Peyer's patch (tissue), 4 donors: ENCODE measurements around the gene DDX46. TPM values are rescaled to one million over a fixed set of nuclear protein-coding genes. Genes with fewer than 3 reads are reported as not detected.
"Not testable (repeated sequence)": the region's sequence is repeated elsewhere in the genome, so short reads cannot be mapped to it uniquely, and the experiment has no call there.

Source experiments
- DNase-seq, 3 donors: peaks; one replicate each; pipeline ENCODE4 v3.0.0-alpha.2; 2017 to 2019
- H3K27ac ChIP-seq, 4 donors: fragments of 200-600 bp; sonication (generic); one replicate each; pipeline ENCODE4 v1.5.1; 2016 to 2019
- H3K27me3 ChIP-seq, 2 donors: fragments of 200-600 bp; sonication (generic); one replicate each; pipeline ENCODE4 v1.5.1; 2019
- H3K36me3 ChIP-seq, 3 donors: fragments of 200-600 bp; sonication (generic); one replicate each; pipeline ENCODE4 v1.5.1; 2016 to 2019
- H3K4me1 ChIP-seq, 4 donors: fragments of 200-600 bp; sonication (generic); one replicate each; pipeline ENCODE4 v1.5.1; 2016 to 2019
- H3K4me3 ChIP-seq, 4 donors: fragments of 200-600 bp; sonication (generic); 1 replicate in 3 of 4; 2 replicates in 1 of 4; pipeline ENCODE4 v1.5.1; 2016 to 2019; ENCODE audit warnings: mild to moderate bottlenecking in 1 of 4
- H3K9me3 ChIP-seq, 4 donors: fragments of 200-600 bp; sonication (generic); one replicate each; pipeline ENCODE4 v1.5.1; 2016 to 2019; ENCODE audit warnings: mild to moderate bottlenecking in 1 of 4
- CTCF ChIP-seq, 6 experiments: fragments of 450-650 bp in 4 of 6; fragments of 200-600 bp in 2 of 6; sonication (generic) in 1 of 6; IDR thresholded peaks; one replicate each; pipeline ENCODE4 v1.5.1; 2017 to 2019; ENCODE audit warnings: antibody characterized with exemption in 6 of 6, mild to moderate bottlenecking in 3 of 6, moderate library complexity in 1 of 6
- POLR2A ChIP-seq, 2 donors: fragments of 450-650 bp; IDR thresholded peaks; one replicate each; pipeline ENCODE4 v1.5.1; 2017; ENCODE audit warnings: antibody characterized with exemption in 2 of 2, mild to moderate bottlenecking in 2 of 2, moderate library complexity in 2 of 2
- total RNA-seq, 4 donors: library from RNA; depleted of rRNA; stranded (reverse); fragments of >200 nt; gene quantifications; one replicate each; pipeline ENCODE4 v1.1.0, GENCODE V29; 2016

Gene DDX46
- total RNA-seq, 4 donors from 2014 or later = 27.0 to 59.4 (median 41.8) TPM

DNA sequence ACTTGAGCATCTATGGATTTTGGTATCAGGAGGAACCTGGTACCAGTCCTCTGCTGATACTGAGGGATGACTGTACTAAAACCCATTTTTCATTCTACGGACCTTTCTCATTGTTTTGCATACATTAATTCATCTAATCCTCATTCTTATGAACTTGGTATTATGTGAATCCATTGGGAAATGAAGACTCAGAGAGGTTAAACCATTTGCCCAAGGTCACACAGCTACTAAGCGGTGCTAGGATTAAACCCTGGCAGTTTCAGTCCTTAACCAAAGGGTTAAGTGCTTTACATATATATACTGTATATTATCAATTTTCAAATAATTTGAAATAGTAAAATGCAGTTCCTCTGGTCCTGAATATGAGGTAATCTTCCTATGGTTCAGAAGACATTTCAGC, 16.4 kb upstream of the DDX46 start:
- TF ChIP-seq POLR2A (IDR thresholded peaks at IDR 0.05) (no peak), CTCF (IDR thresholded peaks at IDR 0.05) (no peak)
- Histone ChIP-seq H3K9me3 (no peaks in the 10 kb centered on the region), H3K36me3 (peaks cover 0 to 17% (median 0%) of the 10 kb centered on the region in 3 donors), H3K27me3 (no peaks in the 10 kb centered on the region), H3K27ac (no peak overlapping the region), H3K4me3 (no peak overlapping the region), H3K4me1 (peaks cover 0 to 17% (median 4%) of the 10 kb centered on the region in 4 donors)
- no peak for DNase-seq

GRCh38 chr5:134749415-134749814, 9.2 kb upstream of the DDX46 start:
- Histone ChIP-seq H3K4me1 (no peaks in the 10 kb centered on the region), H3K27me3 (no peaks in the 10 kb centered on the region), H3K27ac (no peak overlapping the region), H3K36me3 (peaks cover 0 to 5% (median 0%) of the 10 kb centered on the region in 3 donors), H3K4me3 (no peak overlapping the region), H3K9me3 (no peaks in the 10 kb centered on the region)
- TF ChIP-seq CTCF (IDR thresholded peaks at IDR 0.05) (no peak), POLR2A (IDR thresholded peaks at IDR 0.05) (no peak)
- no peak for DNase-seq

DNA sequence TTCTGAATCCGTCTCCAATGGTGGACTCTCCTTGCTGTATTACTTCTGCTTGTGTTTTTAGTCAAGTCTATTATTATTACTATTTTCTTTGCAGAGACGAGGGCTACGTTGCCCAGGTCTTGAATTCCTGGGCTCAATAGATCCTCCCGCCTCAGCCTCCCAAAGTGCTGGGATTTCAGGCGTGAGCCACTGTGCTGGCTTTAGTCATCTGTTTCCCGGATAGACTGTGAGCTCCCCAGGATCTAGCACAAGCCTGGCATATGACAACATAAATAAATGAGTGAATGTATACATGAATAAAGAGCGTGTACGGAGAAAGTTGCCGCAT, 439 bp upstream of the DDX46 start:
- Histone ChIP-seq H3K36me3 (no peaks in the 10 kb centered on the region), H3K4me1 (peaks cover 0 to 12% (median 4%) of the 10 kb centered on the region in 4 donors), H3K27ac (peak overlapping the region; percentile 65 to 82 (median 73)), H3K9me3 (no peaks in the 10 kb centered on the region), H3K27me3 (no peaks in the 10 kb centered on the region), H3K4me3 (peak overlapping the region; percentile 72 to 98 (median 80))
- TF ChIP-seq CTCF (IDR thresholded peaks at IDR 0.05) = no peak
- TF ChIP-seq POLR2A (IDR thresholded peaks at IDR 0.05) = no peak
- no peak for DNase-seq

GRCh38 chr5:134767528-134768291, 9.1 kb downstream of the DDX46 start:
- not testable (repeated sequence) for H3K27me3 ChIP-seq, H3K4me3 ChIP-seq, DNase-seq, H3K9me3 ChIP-seq, H3K4me1 ChIP-seq, H3K27ac ChIP-seq
- H3K36me3 ChIP-seq = peaks cover 0 to 88% (median 0%) of the 10 kb centered on the region in 3 donors

DNA sequence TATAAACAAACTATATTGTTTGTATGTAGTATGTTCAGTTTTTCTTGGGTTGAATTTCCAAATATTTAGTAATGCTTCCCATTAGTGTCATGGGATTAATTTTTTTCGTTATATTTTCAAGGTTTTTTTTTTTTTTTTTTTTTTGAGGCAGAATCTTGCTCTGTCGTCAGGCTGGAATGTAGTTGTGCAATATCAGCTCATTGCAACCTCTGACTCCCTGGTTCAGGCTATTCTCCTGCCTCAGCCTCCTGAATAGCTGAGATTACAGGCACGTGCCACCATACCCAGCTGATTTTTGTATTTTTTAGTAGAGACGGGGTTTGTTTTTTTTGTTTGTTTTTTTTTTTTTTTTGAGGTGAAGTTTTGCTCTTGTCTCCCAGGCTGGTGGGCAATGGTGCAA, 10.6 kb downstream of the DDX46 start:
- H3K27me3 ChIP-seq = no peaks in the 10 kb centered on the region
- no peak for DNase-seq
- peaks cover 0 to 96% (median 4%) of the 10 kb centered on the region in 3 donors for H3K36me3 ChIP-seq

More for the DNA sequence above, 10.6 kb downstream of the DDX46 start:
- H3K9me3 ChIP-seq = no peaks in the 10 kb centered on the region
- no peak overlapping the region for H3K4me3 ChIP-seq
- H3K4me1 ChIP-seq = no peaks in the 10 kb centered on the region
- no peak for TF ChIP-seq CTCF (IDR thresholded peaks at IDR 0.05)
- no peak for TF ChIP-seq POLR2A (IDR thresholded peaks at IDR 0.05)
- H3K27ac ChIP-seq = no peak overlapping the region
